Fibroblast of gingiva (primary cell): Measurements from ENCODE around the gene RTL10.

Source experiments
- DNase-seq: peaks from one replicate; pipeline ENCODE4 v3.0.0-alpha.2; 2011; ENCODE audit warnings: low read depth

Gene RTL10

DNA sequence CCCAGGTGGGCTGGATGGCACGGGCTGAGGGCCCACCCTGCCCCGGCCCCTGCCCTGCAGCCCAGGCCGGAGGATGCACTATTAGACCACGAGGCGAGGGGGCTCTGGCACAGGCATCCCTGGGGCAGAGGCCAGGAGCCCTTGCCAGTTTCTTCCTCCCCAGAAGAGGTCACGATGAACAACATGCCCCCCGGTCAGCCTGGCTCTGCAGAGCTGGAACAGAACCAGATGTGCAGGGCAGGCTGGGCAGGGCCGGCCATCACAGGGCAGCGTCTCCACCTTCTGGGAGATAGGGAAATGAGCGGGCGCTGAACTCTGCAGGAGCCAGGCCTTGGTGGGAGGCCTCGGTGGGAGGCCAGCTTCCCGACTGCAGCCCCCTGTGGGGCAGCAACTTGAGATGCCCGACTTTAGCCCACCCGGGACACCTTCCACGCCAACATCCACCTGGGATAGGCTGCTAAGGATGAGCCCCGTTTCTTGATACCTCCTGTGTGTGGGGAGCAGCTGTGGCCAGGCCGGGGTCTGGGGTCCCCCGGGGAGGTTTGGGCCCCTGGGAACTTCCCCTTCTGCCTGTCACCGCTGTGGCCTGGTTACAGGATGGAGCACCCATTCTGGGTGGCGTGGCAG lies 21.8 kb upstream of the RTL10 start:
- DNase-seq = no peak

- DNase-seq = no peak
Measured at GRCh38 chr22:19875531-19876313, 21.0 kb upstream of the RTL10 start.

GRCh38 chr22:19875061-19875530 lies 20.4 kb upstream of the RTL10 start:
- DNase-seq = no peak

GRCh38 chr22:19874307-19875060 lies 19.8 kb upstream of the RTL10 start:
- DNase-seq = no peak

- DNase-seq = no peak
Measured at GRCh38 chr22:19873960-19874306, 19.3 kb upstream of the RTL10 start.

DNA sequence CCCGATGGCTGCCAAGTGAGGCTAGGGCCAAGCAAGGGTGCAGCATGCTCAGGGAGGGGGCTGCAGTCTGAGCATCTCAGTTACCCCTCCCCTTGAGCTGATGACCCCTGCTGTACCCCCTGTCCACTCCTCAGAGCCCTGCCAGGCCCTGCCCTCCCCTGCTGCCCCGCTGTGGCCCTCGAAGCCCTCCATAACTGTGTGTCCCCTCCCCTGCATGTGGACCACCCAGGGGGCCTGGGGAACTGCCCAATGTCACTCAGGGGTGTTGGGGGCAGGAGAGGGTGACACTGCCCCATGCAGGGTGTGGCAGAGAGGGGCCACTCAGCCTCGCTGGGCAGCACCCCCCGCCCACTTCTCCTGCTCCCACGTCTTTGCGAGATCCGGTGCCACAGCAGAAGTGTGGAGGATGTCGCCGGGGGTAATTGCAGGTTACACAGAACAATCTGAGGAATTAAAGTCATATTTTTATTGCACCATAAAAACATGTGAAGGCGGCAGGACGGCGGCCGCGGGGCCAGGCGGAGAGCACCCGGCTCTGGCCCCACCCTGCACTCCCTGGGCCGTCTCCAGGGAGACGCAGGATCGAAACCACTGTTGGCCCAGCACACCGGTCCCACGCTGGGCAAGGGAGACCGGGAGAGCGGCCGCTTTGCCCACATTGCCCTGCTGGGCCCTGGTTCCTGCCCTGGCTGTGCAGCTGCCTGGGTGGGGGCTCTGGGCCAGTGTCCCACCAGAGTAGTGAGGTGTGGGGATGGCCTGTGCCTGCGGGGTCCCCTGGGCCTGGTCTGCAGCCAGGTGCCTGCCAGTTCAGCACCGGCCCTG lies 18.7 kb upstream of the RTL10 start:
- DNase-seq = no peak

GRCh38 chr22:19872779-19873137 lies 18.1 kb upstream of the RTL10 start:
- DNase-seq = no peak

DNA sequence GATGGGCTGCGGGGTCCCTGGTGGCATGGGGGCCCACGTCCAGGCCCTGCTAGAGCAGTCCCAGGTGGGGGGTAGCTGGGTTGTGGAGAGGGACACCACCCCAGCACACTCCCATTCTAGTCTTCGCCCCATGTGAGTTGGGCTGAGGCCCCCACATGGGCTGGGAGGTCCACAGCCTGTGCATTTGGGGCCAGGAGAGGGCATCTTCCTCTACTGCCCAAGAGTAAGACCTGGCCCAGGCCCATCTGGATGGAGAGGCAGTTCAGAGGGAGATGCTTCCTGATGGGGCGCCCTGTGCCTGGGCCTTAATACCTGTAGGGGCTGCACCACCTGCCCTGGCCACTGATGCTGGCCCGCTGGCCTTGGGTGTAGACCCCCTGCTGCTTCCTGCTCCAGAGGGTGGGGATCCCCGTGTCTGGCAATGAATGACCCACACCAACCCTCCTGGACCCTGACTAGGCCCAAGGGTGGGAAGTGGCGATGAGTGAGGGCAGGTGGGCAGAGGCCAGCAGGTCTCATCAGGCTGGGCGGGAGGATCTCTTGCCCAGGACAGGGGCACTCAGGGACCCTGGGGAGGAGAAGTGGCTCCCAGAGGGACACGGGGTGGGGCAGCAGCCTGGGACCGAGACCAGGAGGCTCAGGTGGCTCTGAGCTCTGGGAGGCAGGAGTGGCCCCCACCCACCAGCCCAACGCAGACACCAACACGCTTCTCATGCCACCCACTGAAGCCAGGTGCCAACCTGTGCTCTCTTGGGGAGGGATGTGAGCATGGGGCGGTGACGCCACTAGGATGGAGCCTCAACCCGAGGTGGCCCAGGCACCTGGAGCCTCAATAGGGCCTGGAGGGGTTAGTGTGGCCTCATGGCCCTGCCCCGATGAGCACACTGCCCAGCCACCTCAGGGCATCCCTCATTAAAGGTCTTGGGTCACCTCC lies 17.4 kb upstream of the RTL10 start:
- DNase-seq = no peak

DNA sequence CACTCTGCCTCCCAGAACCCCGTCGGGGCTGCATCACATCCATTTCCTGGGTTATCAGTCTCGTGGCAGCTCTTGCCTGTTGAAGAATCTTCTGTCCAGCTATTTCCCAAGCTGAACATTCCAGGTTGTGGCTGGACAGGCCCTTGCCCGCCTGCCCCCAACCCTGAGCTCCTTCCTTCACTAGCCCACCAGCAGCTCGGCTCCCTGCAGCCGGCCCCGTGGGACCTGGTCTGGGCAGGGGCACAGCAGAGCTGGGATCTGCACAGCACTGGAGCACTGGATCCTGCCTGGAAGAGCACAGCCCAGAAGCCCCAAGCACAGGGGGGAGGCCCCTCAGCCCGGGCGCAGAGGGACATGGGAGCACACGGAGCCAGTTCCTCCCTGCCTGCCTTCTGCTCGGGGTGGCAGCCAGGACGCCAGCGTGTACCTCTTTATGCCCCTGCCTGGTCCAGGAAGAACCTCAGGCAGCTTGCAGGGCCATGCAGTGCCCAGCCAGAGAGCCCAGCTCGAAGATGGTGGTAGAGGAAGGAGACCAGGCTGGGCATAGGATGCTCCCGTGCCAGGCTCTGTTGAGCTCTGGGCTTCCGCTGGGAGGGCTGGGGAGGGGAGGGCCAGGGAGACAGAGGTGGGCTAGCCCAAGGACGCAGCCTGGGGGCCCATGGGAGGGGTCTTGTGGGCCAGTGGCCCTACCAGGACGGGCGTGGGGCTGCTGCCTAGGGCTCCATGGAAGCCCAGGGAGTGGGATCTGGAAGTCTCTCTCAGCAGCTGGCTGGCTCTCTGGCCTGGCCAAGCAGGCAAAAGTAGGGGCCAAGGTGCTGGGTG lies 16.6 kb upstream of the RTL10 start:
- no peak for DNase-seq

- DNase-seq = no peak
Measured at GRCh38 chr22:19870153-19871022, 15.7 kb upstream of the RTL10 start.

DNA sequence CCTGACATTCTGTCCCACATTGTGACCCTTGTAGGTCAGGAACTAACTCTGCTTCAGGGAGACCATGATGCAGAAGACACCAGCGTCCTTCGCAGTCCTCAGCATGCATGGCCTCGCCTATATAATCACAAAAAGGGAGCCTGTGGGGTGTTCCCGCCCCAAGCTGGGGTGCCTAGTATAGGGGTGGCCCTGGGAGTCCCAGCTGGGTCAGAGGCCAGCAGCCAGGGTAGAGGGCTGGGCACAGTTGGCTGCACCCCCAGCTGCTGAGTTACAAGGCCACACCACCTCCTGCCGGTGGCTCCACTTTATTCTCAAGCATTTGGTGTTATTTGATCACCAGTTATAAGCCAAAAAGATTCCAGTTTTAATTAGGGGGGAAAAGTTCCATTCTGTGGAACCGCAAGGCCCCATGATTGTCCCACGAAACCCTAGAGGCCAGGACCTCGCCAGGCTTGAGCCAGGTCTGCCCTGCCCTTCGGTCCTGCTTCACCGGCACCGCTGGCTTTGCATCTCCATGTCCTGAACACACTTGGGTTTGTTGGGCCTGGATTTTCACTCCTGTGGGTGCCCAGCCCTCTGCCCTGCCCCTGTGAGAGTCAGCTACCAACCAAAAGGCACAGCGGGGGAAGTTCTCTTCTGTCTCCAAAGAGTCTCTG lies 15.0 kb upstream of the RTL10 start:
- DNase-seq = no peak

GRCh38 chr22:19868773-19869471 lies 14.2 kb upstream of the RTL10 start:
- no peak for DNase-seq

- DNase-seq = no peak
Measured at GRCh38 chr22:19868333-19868732, 13.7 kb upstream of the RTL10 start.

DNA sequence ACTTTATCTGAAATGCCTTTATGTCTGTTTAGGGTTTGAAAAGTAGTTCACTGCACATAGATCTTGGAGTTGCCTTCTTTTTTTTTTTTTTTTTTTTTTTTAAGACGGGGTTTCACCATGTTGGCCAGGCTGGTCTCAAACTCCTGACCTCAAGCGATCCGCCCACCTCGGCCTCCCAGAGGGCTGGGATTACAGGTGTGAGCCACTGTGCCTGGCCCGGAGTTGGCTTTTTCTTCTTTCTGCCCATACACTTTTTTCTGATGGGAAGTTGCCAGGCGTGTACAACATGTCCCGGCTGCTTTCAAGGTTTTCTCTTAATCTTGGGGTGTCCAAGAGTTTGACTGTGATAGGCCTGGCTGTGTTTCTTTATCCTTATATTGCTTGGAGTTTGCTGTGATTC lies 12.9 kb upstream of the RTL10 start:
- DNase-seq = no peak

- no peak for DNase-seq
Measured at GRCh38 chr22:19866665-19867009, 12.0 kb upstream of the RTL10 start.

DNA sequence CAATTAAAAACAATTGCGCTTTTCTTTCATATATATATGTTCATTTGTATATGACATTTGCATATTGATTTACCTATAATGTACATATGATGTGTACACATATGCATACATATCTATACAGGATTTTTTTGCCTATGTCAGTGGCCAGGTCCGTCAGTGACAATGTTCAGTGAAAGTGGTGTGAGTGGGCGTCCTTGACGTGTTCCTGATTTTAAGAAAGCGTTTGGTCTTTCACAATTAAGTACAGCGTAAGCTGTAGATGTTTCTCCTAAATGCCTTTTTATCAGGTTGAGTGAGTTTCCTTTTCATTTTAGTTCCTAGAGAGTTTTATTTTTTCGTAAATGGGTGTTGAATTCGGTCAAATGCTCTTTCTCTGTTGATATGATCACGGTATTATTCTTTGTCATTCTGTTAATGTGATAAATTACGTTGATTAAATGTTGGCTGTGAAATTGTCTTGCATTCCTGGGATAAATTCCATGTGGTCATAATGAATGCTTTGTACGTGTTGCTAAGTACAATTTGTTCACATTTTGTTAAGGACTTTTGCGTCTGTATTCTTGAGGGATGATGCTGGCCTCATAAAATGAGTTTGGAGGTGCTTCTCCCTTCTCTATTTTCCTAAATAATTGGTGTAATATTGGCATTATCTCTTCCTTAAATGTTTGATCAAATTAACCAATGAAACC lies 10.6 kb upstream of the RTL10 start:
- no peak for DNase-seq

GRCh38 chr22:19864538-19865106 lies 9.9 kb upstream of the RTL10 start:
- no peak for DNase-seq
